Measurements from ENCODE around the gene RABGGTA. TPM values are rescaled to one million over a fixed set of nuclear protein-coding genes. Genes with fewer than 3 reads are reported as not detected.

The RABGGTA gene
- polyA plus RNA-seq, 1 donor, result 15.0 TPM

DNA sequence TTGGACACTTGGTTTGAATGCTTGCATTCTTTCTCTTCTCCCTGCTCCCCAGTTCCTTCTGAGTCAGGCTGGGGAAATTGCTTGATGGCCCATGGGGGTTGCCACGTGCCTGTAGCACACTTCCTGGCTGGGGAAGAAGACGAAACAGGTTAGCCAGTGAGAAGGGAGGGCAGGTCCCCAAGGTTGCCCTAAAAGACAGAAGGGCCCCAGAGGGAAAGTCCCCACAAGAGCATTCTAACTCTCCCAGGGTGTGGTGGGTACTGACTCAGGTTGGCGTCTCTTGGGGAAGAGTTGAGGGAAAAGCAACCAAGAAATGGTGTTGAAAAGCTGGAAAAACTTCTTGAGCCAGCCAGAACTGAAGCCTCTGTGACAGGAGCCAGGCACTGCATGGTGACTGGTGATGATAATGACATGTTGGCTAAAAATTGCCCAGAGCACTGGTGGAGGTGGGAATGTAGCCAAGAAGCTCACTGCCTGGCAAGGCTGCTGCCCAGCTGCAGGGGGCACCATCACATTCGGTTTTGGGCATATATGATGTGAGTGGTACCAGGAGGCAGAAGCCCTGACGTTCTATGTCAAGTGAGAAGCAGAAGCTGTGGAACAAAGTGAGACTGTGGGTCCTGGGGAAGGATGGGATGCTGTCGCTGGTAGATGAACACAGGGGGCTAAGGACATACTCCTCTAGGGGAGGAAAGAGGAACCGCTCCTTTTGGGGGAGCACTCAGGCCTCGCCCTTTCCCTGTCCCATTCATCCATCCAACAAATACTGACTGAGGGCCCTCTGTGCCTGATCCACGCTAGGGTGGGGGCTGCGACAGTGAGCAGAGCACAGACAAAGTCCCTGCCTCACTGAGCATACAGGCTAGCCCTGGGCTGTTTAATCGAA, 8.1 kb upstream of the RABGGTA start:
- DNase-seq, result no peak

- no peak for DNase-seq
Observed at GRCh38 chr14:24278424-24278823, 7.0 kb upstream of the RABGGTA start.

- no peak for DNase-seq
Observed at GRCh38 chr14:24277606-24278321, 6.4 kb upstream of the RABGGTA start.

- DNase-seq, result no peak
Observed at GRCh38 chr14:24277071-24277470, 5.7 kb upstream of the RABGGTA start.

DNA sequence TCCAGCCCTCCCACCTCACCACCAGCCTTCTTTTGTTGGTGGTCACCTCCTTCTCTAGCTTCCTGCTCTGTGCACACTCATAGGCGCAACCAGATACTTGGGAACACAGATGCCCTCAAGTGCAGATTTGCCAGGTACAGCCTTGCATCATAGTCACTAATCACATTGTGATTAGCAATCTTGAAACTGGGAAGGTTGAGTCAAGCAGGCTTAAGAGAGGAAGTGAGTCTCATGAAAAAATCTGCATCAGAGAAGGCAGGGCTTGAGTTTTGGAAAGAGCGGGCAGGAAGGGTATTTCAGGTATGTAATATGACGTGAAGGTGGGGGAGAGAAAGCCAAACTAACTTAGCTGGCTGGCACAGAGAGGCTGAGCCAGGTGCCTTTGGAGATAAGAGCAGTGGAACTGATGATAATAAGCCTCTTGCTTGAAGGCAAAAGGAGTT, 2.7 kb upstream of the RABGGTA start:
- no peak for DNase-seq

- DNase-seq, result no peak
Observed at GRCh38 chr14:24273422-24273998, 2.1 kb upstream of the RABGGTA start.

GRCh38 chr14:24272467-24272866, 1.1 kb upstream of the RABGGTA start:
- DNase-seq, result no peak

DNA sequence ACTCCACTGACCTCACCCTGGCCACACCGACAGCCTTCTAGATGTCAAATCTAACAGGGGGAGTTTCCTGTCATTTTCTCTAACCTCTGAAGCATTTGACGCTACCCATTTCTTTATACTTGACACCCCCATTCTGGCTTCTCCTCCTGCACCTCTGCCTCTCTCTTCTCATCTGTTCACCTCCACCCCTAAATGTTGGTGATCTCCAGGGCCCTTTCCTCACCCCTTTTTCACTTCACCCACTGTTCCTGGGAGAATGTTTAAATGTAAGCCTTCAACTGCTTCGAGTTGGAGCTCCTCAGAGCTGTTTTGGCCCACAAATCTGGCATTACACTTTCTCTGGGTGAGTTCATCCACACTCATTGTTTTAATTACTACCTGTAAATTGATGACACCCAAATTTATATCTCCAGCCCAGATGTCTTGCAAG, 452 bp upstream of the RABGGTA start:
- no peak for DNase-seq

DNA sequence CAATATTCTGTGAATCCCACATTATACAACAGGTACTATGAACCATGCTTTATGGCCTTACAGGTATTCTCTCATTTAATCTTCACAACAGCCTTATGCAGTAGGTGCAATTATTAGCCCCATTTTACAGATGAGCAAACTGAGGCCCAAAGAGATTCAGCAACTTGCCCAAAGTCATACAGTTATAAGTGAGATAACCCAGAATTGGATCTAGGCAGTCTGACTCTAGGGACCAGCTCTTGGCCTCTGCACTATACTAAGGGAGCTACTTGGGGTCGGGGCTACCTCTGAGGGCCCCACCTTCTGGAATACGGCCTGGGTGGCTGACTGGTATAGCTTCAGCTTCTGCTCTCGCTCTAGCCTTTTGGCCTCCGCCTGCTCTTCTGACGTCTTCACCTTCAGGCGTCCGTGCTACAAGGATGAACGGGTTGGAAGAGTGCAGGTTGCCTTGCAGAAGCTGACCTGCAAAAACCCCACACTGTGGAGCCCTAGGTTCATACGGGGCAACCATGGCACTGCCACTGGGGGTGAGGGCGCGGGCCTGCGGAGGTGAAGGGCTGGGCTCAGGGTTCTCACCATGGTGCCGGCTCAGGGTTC, 762 bp downstream of the RABGGTA start:
- no peak for DNase-seq

- DNase-seq, result no peak
Observed at GRCh38 chr14:24269910-24270536, 1.4 kb downstream of the RABGGTA start.

DNA sequence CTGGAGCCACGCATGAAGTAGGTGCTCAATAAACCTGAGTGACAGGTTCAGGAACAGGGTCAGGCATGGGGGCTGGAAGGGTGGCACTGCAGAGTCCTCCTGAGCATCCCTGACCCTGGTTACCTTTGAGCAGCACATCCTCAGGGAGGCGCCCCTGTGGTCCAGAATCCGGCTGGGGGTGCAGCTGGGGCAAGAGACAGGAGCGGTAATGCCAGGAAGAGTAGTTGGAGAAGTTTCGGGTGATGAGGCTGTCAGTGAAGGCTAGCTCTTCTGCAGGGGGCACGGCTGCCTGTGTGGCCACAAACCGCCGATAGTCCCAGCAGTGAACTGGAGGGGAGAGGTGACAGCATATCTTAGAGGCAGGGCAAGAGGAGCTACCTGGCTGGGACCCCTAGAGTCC, 2.0 kb downstream of the RABGGTA start:
- no peak for DNase-seq

DNA sequence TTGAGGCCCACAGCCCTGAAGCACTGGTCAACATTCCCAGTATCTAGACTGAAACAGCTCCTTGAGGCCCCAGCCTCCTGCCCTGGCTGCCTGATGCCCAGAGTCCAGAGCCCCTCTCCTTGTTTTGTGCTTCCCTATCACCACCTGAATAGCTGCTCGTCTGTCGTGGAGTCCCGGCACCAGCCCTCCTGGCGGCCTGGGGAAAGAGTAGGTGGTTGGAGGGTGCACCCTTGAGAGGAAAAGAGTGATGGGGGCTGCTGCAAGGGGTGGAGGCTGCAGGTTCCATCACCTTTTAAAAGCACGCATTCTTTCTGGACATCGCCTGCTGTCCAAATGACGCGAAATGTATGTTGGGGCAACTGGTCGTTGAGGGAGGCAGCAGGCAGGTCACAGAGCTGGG, 3.2 kb downstream of the RABGGTA start:
- no peak for DNase-seq

- no peak for DNase-seq
Observed at GRCh38 chr14:24267516-24267915, 3.9 kb downstream of the RABGGTA start.

- no peak for DNase-seq
Observed at GRCh38 chr14:24266344-24267244, 4.8 kb downstream of the RABGGTA start.

DNA sequence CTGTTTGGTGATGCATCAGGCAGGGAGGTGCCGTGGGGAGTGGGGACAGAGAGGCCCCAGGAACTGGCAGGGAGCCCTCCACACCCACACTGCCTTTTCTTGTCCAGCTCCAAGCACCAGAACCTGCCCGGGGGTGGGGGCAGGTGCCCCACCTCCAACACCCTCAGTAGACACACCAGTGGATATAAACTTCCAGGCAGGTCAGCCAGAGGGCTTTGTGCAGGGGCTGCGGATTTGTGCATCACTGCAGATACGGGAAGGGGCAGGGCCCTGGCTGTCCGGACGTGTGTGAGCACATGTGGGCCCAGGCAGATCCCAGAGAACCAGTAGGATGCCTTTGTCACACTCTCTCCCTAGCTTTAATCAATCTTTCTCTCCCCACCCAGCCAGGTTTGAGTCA, 7.1 kb downstream of the RABGGTA start:
- DNase-seq, result no peak

- no peak for DNase-seq
Observed at GRCh38 chr14:24263848-24264247, 7.5 kb downstream of the RABGGTA start.

DNA sequence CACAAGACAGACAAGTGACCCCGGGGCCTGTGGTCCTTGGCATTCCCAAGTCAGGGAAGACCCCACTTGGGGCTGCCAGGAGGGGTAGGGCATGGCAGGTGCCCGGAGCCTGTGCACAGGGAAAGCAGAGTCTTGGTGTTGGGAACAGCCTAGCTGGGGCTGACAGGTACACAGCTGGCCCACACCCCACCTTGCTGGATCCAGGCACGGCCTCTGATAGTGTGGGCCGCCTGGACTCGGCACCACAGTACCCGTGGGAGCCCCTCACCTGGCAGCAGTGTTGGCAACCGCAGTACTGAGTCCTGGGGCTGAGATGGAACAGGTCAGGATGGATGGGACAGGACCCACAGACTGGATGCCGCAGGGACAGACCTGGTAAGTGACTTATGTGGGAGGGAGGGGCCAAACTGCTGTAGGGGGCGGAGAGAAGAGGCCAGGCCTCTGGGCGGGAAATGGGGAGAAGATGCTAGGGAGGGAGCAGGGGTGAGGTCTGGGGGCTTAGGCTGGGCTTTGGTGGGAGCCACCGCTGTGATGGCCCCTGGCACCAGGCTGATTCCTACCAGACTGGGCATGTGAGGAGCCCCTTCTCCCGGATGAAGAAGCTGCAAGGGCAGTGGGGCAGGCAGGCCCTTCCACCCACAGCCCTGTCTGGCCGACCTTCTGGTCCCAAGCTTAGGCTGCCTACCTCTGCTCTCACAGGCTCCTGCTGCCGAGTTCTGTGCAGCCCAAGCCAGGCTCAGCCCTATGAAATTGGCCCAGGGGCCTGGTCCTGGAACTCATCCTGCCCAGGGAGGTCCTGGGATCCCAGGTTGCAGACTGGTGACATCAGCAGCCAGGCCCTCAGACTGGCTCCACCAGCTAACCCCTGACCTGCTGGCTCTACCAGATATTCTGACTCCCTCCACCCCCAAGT, 8.3 kb downstream of the RABGGTA start, which contains the start of gene TGM1:
Gene TGM1, minus strand, starts transcription at position 357 of the 913 bp plus-strand sequence. CDS start 825 bp downstream, outside the sequence.
- no peak for DNase-seq

DNA sequence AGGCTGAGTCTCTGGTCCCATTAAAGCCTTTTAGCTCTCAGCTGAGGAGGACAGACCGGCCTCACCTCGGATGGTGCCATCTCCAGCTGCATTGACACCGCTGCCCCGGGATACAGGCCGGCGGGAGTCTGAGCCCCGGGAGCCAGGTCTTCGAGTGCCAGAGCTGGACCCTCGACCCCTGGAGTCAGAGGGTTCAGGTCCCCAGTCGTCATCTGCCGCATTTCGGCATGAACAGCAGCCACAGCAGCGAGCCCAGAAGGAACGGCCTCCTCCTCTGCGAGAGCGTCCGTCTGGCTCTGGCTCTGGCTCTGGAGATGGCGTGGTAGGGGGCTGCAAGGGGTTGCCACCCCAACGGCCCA, 9.4 kb downstream of the RABGGTA start:
- no peak for DNase-seq

GRCh38 chr14:24261256-24261968, 10.0 kb downstream of the RABGGTA start:
- DNase-seq, result no peak

DNA sequence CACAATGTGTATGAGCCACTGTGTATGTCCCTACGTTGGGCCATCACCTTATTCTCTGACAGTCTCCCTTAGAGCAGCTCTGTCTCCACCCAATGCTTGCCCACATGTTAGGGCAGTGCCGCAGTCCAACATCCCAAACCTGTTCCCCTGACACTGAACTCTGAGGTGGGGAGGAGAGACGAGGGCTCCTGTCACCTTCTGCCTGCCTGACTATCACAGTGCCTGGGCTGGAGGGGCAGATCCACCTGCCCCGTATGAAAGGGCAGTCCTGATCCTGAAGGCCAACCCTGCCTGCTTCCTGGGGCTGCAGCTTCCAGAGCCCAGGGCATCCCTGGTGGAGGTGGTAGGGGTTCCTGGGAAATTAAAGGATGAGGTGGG, 10.6 kb downstream of the RABGGTA start:
- DNase-seq, result no peak

Data from hindlimb muscle (tissue), 1 donor.